GM23338 (cell line): Measurements from ENCODE around the gene CCSER2. TPM values are rescaled to one million over a fixed set of nuclear protein-coding genes. Genes with fewer than 3 reads are reported as not detected.
"Not testable (repeated sequence)": the region's sequence is repeated elsewhere in the genome, so short reads cannot be mapped to it uniquely, and the experiment has no call there.

Experiments
- ATAC-seq: fragments of 200-7000 bp; cut with Tn5 transposase; 3 replicates; pipeline ENCODE4 v1.9.1; 2020
- DNase-seq: peaks from one replicate; pipeline ENCODE4 v3.0.0-alpha.2; 2015; ENCODE audit warnings: low spot score
- H2AFZ ChIP-seq: fragments of 200-600 bp; sonication (generic); 2 replicates; pipeline ENCODE4 v1.8.0; 2016; ENCODE audit warnings: antibody characterized with exemption, mild to moderate bottlenecking, moderate library complexity
- H3F3A ChIP-seq: fragments of 200-600 bp; sonication (generic); replicated peaks from 2 replicates; pipeline ENCODE4 v1.8.0; 2017; ENCODE audit warnings: antibody characterized with exemption, mixed run types, low read depth
- H3K27ac ChIP-seq: fragments of 200-600 bp; sonication (generic); 2 replicates; pipeline ENCODE4 v1.6.1; 2016; ENCODE audit warnings: low read depth
- H3K27me3 ChIP-seq: fragments of 200-600 bp; sonication (generic); 2 replicates; pipeline ENCODE4 v1.8.0; 2016; ENCODE audit warnings: mild to moderate bottlenecking, mixed run types, moderate library complexity; ENCODE audit not compliant: insufficient read depth
- H3K36me3 ChIP-seq: fragments of 200-600 bp; sonication (generic); 2 replicates; pipeline ENCODE4 v1.8.0; 2016; ENCODE audit warnings: mild to moderate bottlenecking; ENCODE audit not compliant: insufficient read depth
- H3K4me1 ChIP-seq: fragments of 200-600 bp; sonication (generic); 2 replicates; pipeline ENCODE4 v1.8.0; 2016; ENCODE audit warnings: mild to moderate bottlenecking, moderate library complexity; ENCODE audit not compliant: insufficient read depth
- H3K4me2 ChIP-seq: fragments of 200-600 bp; sonication (generic); 2 replicates; pipeline ENCODE4 v1.7.1; 2017; ENCODE audit warnings: mixed run types
- H3K4me3 ChIP-seq: fragments of 200-600 bp; sonication (generic); 2 replicates; pipeline ENCODE4 v1.6.1; 2016; ENCODE audit warnings: mixed run types
- H3K79me2 ChIP-seq: fragments of 200-600 bp; sonication (generic); replicated peaks from 2 replicates; pipeline ENCODE4 v1.8.0; 2017; ENCODE audit warnings: mild to moderate bottlenecking; ENCODE audit not compliant: insufficient read depth
- H3K9me2 ChIP-seq: fragments of 200-600 bp; sonication (generic); 2 replicates; pipeline ENCODE4 v1.8.0; 2017; ENCODE audit not compliant: insufficient read depth
- H4K20me1 ChIP-seq: fragments of 200-600 bp; sonication (generic); replicated peaks from 2 replicates; pipeline ENCODE4 v1.8.0; 2017; ENCODE audit warnings: mild to moderate bottlenecking; ENCODE audit not compliant: insufficient read depth
- H3K27ac Mint-ChIP-seq: 2 replicates; pipeline ENCODE4 v1.8.0; 2020; ENCODE audit warnings: inconsistent platforms, mild to moderate bottlenecking, moderate library complexity, mixed read lengths
- H3K27me3 Mint-ChIP-seq: 3 replicates; pipeline ENCODE4 v1.8.0; 2022; ENCODE audit warnings: low read depth, mild to moderate bottlenecking, moderate library complexity, mixed read lengths, inconsistent platforms; ENCODE audit not compliant: insufficient read depth, poor library complexity
- H3K36me3 Mint-ChIP-seq: 3 replicates; pipeline ENCODE4 v1.8.0; 2021; ENCODE audit warnings: low read depth, mild to moderate bottlenecking, inconsistent platforms, moderate library complexity, mixed read lengths
- H3K4me1 Mint-ChIP-seq: 3 replicates; pipeline ENCODE4 v1.8.0; 2020; ENCODE audit warnings: mild to moderate bottlenecking, inconsistent platforms, mixed read lengths
- H3K4me3 Mint-ChIP-seq: 3 replicates; pipeline ENCODE4 v1.8.0; 2021; ENCODE audit warnings: moderate library complexity, mild to moderate bottlenecking, inconsistent platforms, mixed read lengths
- H3K9me3 Mint-ChIP-seq: 3 replicates; pipeline ENCODE4 v1.8.0; 2020; ENCODE audit warnings: moderate library complexity, mild to moderate bottlenecking, inconsistent platforms, mixed read lengths
- EZH2 ChIP-seq: fragments of 200-600 bp; sonication (generic); IDR thresholded peaks from one replicate; pipeline ENCODE4 v1.8.0; 2017; ENCODE audit warnings: antibody characterized with exemption, mild to moderate bottlenecking, low read depth; ENCODE audit not compliant: unreplicated experiment
- NANOG ChIP-seq: IDR thresholded peaks from 2 replicates; pipeline ENCODE4 v1.6.1; 2016; ENCODE audit warnings: antibody characterized with exemption, borderline replicate concordance
- STAT1 ChIP-seq: IDR thresholded peaks from one replicate; pipeline ENCODE4 v1.6.1; 2016; ENCODE audit warnings: antibody characterized with exemption; ENCODE audit not compliant: unreplicated experiment
- ZNF331 ChIP-seq: fragments of 250-450 bp; sonication (Bioruptor Pico); IDR thresholded peaks from 2 replicates; pipeline ENCODE4 v1.5.0; 2020; ENCODE audit warnings: low read depth, mild to moderate bottlenecking, moderate library complexity
- ZNF462 ChIP-seq: fragments of 250-450 bp; sonication (Bioruptor Pico); IDR thresholded peaks from 2 replicates; pipeline ENCODE4 v1.5.0; 2020; ENCODE audit warnings: mild to moderate bottlenecking, moderate library complexity
- polyA plus RNA-seq: library from polyadenylated mRNA; unstranded; fragments of >200 nt; fragmentation: Nextera tagmentation; extraction: Ambion mirVana; gene quantifications from 2 replicates; pipeline ENCODE4 v1.2.1, GENCODE V29; 2016
- total RNA-seq: library from RNA; depleted of rRNA; stranded (reverse); fragments of >200 nt; shearing (Covaris generic); gene quantifications from 2 replicates; pipeline ENCODE4 v1.2.3, GENCODE V29; 2014

The CCSER2 gene
- total and polyA plus RNA-seq, 2 experiments from 2014 or later = 30.6 to 37.2 TPM

DNA sequence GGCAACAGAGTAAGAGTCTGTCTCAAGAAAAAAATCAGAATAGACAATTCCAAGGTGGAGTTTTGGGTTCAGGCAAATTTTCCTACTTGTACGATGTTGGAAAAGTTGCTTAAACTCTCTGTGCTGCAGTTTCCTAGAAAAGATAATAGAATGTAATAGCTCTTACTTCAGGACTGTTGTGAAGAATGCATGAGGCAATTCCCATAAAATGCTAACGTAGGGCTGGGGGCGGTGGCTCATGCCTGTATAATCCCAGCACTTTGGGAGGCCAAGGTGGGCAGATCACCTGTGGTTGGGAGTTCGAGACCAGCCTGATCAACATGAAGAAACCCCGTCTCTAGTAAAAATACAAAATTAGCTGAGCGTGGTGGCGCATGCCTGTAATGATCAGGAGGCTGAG is 121.0 kb downstream of the CCSER2 start:
- not testable (repeated sequence) for H3K27me3 ChIP-seq, H3K36me3 ChIP-seq, ATAC-seq, H3K4me2 ChIP-seq, H3K36me3 Mint-ChIP-seq, H3F3A ChIP-seq, H2AFZ ChIP-seq, DNase-seq, H3K27ac Mint-ChIP-seq, H3K27ac ChIP-seq, H4K20me1 ChIP-seq, H3K79me2 ChIP-seq, H3K4me1 ChIP-seq, H3K9me3 Mint-ChIP-seq, H3K4me3 Mint-ChIP-seq, H3K9me2 ChIP-seq, H3K27me3 Mint-ChIP-seq, H3K4me3 ChIP-seq
- H3K4me1 Mint-ChIP-seq = peaks cover 15% of the 10 kb centered on the region

- H3K4me3 Mint-ChIP-seq = no peak overlapping the region
- Histone ChIP-seq H3K79me2 (no peaks in the 10 kb centered on the region), H3K4me2 (no peak overlapping the region), H3F3A (no peaks in the 10 kb centered on the region), H4K20me1 (no peaks in the 10 kb centered on the region), H2AFZ (no peak overlapping the region), H3K36me3 (no peaks in the 10 kb centered on the region), H3K4me1 (no peaks in the 10 kb centered on the region), H3K27ac (no peak overlapping the region; the same call in 1 of the 2 replicates), H3K27me3 (no peaks in the 10 kb centered on the region), H3K4me3 (no peak overlapping the region), H3K9me2 (no peaks in the 10 kb centered on the region)
- TF ChIP-seq ZNF331 (CRISPR knock-in tag) = no peak
- TF ChIP-seq STAT1 = no peak
- no peak for TF ChIP-seq NANOG
- no peak for TF ChIP-seq ZNF462 (CRISPR knock-in tag)
- TF ChIP-seq EZH2 = no peak
- H3K27ac Mint-ChIP-seq = peak overlapping the region; percentile 42
- no peaks in the 10 kb centered on the region for H3K27me3 Mint-ChIP-seq
- peaks cover 5% of the 10 kb centered on the region; the same call in 1 of the 3 replicates for H3K36me3 Mint-ChIP-seq
- ATAC-seq (no peak), DNase-seq (peak; percentile 26)
- peaks cover 15% of the 10 kb centered on the region for H3K4me1 Mint-ChIP-seq
- no peaks in the 10 kb centered on the region for H3K9me3 Mint-ChIP-seq
Measured at GRCh38 chr10:84452003-84452402, 123.6 kb downstream of the CCSER2 start.
